ENCODE data around the gene RUNX3.
A peak's percentile ranks its signal among the peaks of the same experiment; 100 is the strongest.

RUNX3 gene

DNA sequence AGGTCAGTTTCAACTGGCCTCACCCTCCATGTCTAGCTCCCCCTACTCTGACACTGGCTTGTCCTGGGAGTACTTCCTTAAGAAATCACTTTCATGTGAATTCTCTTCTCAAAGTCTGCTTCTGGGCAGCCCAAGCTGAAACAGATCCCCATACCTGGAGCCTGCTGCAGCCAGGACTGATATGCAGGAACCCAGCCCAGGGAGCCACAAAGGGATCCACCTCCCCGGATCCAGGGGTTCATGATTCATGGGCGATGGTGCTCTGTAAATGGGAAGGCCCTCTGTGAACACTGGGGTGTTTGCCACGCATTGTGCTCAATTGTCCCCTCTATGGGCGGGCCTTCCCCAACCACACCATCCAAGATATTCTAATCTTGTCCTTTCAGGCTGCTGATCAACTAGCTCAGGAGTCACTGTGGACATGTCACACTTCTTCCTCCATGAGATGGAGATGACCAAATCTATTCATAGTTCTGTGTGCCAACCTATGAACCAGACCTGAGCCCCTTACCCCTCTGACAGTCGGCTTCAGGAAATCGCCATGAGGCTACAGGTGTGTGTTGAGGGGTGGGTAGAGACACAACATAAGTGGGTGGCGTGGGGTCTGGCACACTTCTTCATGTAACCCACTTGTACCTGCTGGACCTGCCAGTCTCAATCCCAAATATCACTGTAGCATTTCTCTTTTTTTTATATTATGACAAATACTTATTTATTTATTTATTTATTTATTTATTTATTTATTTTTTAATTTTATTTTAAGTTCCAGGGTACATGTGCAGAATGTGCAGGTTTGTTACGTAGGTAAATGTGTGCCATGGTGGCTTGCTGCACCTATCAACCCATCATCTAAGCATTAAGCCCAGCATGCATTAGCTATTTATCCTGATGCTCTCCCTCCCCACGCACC is 41.8 kb downstream of the RUNX3 start:
- in situ Hi-C loops (cut with HindIII; ENCODE audit: low sequenced_read_pairs) = no loop called here
- TF ChIP-seq, protein P1, sequence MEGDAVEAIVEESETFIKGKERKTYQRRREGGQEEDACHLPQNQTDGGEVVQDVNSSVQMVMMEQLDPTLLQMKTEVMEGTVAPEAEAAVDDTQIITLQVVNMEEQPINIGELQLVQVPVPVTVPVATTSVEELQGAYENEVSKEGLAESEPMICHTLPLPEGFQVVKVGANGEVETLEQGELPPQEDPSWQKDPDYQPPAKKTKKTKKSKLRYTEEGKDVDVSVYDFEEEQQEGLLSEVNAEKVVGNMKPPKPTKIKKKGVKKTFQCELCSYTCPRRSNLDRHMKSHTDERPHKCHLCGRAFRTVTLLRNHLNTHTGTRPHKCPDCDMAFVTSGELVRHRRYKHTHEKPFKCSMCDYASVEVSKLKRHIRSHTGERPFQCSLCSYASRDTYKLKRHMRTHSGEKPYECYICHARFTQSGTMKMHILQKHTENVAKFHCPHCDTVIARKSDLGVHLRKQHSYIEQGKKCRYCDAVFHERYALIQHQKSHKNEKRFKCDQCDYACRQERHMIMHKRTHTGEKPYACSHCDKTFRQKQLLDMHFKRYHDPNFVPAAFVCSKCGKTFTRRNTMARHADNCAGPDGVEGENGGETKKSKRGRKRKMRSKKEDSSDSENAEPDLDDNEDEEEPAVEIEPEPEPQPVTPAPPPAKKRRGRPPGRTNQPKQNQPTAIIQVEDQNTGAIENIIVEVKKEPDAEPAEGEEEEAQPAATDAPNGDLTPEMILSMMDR (IDR thresholded peaks at IDR 0.05; ENCODE audit: low read depth, low read length) = no peak
- DNase-seq (ENCODE audit: low read depth, low spot score) = no peak
- no peak overlapping the region for H3K4me3 ChIP-seq (ENCODE audit: low read depth, low read length)

- in situ Hi-C loops (cut with HindIII; ENCODE audit: low sequenced_read_pairs) = no loop called here
- no peak overlapping the region for H3K4me3 ChIP-seq (ENCODE audit: low read depth, low read length)
- DNase-seq (ENCODE audit: low read depth, low spot score) = no peak
- TF ChIP-seq, protein P1 (IDR thresholded peaks at IDR 0.05; ENCODE audit: low read depth, low read length) = no peak
Measured at GRCh38 chr1:24886241-24886640, 43.8 kb downstream of the RUNX3 start.

DNA sequence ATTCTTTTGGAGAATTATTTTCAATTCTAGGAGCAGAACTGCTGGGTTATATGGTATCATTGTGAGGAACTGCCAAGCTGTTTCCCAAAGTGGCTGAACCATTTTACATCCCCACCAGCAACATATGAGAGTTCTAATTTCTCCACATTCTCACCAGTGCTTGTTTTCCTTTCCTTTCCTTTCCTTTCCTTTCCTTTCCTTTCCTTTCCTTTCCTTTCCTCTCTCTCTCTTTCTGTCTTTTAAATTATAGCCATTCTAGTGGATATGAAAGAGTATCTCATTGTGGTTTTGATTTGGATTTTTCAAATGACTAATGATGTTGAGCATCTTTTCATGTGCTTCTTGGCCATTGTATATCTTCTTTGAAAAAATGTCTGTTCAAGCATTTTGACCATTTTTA is 45.3 kb downstream of the RUNX3 start:
- in situ Hi-C loops (cut with HindIII; ENCODE audit: low sequenced_read_pairs) = no loop called here
- H3K4me3 ChIP-seq (ENCODE audit: low read depth, low read length) = no peak overlapping the region
- TF ChIP-seq, protein P1 (IDR thresholded peaks at IDR 0.05; ENCODE audit: low read depth, low read length) = no peak
- no peak for DNase-seq (ENCODE audit: low read depth, low spot score)

DNA sequence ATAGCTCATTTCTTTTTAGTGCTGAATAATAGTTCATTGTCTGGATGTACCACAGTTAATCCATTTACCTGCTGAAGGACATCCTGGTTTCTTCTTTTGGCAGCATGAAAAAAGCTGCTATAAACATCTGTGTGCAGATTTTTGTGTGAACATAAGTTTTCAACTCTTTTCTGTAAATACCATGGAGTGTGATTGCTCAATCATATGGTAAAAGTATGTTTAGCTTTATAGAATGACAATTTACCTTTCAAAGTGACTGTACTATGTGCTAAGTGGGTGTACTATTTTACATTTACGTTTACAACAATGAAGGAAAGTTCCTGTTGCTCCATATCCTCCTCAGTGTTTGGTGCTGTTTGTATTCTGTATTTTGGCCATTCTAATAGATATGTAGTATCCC is 49.0 kb downstream of the RUNX3 start:
- no peak overlapping the region for H3K4me3 ChIP-seq (ENCODE audit: low read depth, low read length)
- TF ChIP-seq, protein P1 (IDR thresholded peaks at IDR 0.05; ENCODE audit: low read depth, low read length) = no peak
- in situ Hi-C loops (cut with HindIII; ENCODE audit: low sequenced_read_pairs) = no loop called here
- no peak for DNase-seq (ENCODE audit: low read depth, low spot score)

- in situ Hi-C loops (cut with HindIII; ENCODE audit: low sequenced_read_pairs) = no loop called here
- TF ChIP-seq, protein P1 (IDR thresholded peaks at IDR 0.05; ENCODE audit: low read depth, low read length) = no peak
- no peak overlapping the region for H3K4me3 ChIP-seq (ENCODE audit: low read depth, low read length)
- DNase-seq (ENCODE audit: low read depth, low spot score) = peak; percentile 13
Measured at GRCh38 chr1:24878775-24879742, 51.0 kb downstream of the RUNX3 start.

GRCh38 chr1:24878045-24878444 is 52.0 kb downstream of the RUNX3 start:
- TF ChIP-seq, protein P1 (IDR thresholded peaks at IDR 0.05; ENCODE audit: low read depth, low read length) = no peak
- in situ Hi-C loops (cut with HindIII; ENCODE audit: low sequenced_read_pairs) = no loop called here
- DNase-seq (ENCODE audit: low read depth, low spot score) = no peak
- H3K4me3 ChIP-seq (ENCODE audit: low read depth, low read length) = no peak overlapping the region
